Effector memory CD4-positive, alpha-beta T cell (primary cell): ENCODE measurements around the gene WNT5A.

Source experiments
- DNase-seq, 3 donors: peaks; one replicate each; pipeline ENCODE4 v3.0.0-alpha.2; 2020
- H3K27ac ChIP-seq: 2 replicates; pipeline ENCODE4 v1.7.0; 2013; ENCODE audit warnings: mild to moderate bottlenecking, low read length, moderate library complexity; ENCODE audit not compliant: insufficient read depth, poor library complexity, severe bottlenecking
- H3K27me3 ChIP-seq: replicated peaks from 2 replicates; pipeline ENCODE4 v1.7.0; 2013; ENCODE audit warnings: mild to moderate bottlenecking, low read length; ENCODE audit not compliant: insufficient read depth, control insufficient read depth, poor library complexity, severe bottlenecking
- H3K36me3 ChIP-seq: 2 replicates; pipeline ENCODE4 v1.7.0; 2013; ENCODE audit warnings: mild to moderate bottlenecking, low read length, moderate library complexity; ENCODE audit not compliant: control insufficient read depth, insufficient read depth
- H3K4me1 ChIP-seq: 2 replicates; pipeline ENCODE4 v1.7.0; 2013; ENCODE audit warnings: low read length, mild to moderate bottlenecking; ENCODE audit not compliant: control insufficient read depth, insufficient read depth, poor library complexity, severe bottlenecking
- H3K4me3 ChIP-seq: 2 replicates; pipeline ENCODE4 v1.7.0; 2013; ENCODE audit warnings: low read length, low read depth, mild to moderate bottlenecking; ENCODE audit not compliant: insufficient read depth, poor library complexity, severe bottlenecking
- H3K9me3 ChIP-seq: 2 replicates; pipeline ENCODE4 v1.7.0; 2013; ENCODE audit warnings: mild to moderate bottlenecking, low read length, moderate library complexity; ENCODE audit not compliant: control insufficient read depth

Gene WNT5A

GRCh38 chr3:55452886-55453285, 34.2 kb downstream of the WNT5A start:
- H3K4me3 ChIP-seq = no peak overlapping the region
- no peak overlapping the region for H3K27ac ChIP-seq
- no peaks in the 10 kb centered on the region for H3K36me3 ChIP-seq
- no peaks in the 10 kb centered on the region for H3K27me3 ChIP-seq
- DNase-seq = no peak
- no peaks in the 10 kb centered on the region for H3K9me3 ChIP-seq
- no peaks in the 10 kb centered on the region for H3K4me1 ChIP-seq

DNA sequence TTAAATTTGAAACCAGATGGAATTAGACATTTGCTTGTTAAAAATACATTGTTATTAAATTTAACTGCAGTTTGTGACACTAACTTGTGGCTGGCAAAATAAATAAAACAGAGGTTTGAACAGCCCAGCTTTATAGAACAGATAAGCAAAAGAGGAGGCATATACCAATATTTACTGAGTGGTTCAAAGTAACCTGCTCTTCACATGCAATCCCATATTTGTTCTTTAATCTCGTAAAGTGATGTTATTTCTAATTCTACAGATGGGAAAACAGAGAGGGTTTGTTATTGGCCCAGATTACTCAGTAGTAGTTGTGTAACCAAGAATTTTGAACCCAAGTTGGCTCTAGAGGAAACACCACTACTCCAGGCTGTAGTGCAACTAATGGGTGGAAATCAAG, 37.6 kb downstream of the WNT5A start:
- Histone ChIP-seq H3K36me3 (no peaks in the 10 kb centered on the region), H3K4me1 (no peaks in the 10 kb centered on the region), H3K27ac (no peak overlapping the region), H3K4me3 (no peak overlapping the region), H3K27me3 (no peaks in the 10 kb centered on the region), H3K9me3 (no peaks in the 10 kb centered on the region)
- DNase-seq = no peak

GRCh38 chr3:55446850-55447249, 40.3 kb downstream of the WNT5A start:
- no peaks in the 10 kb centered on the region for H3K36me3 ChIP-seq
- H3K4me1 ChIP-seq = no peaks in the 10 kb centered on the region
- no peak for DNase-seq
- no peaks in the 10 kb centered on the region for H3K27me3 ChIP-seq
- H3K27ac ChIP-seq = no peak overlapping the region
- H3K4me3 ChIP-seq = no peak overlapping the region
- H3K9me3 ChIP-seq = no peaks in the 10 kb centered on the region

DNA sequence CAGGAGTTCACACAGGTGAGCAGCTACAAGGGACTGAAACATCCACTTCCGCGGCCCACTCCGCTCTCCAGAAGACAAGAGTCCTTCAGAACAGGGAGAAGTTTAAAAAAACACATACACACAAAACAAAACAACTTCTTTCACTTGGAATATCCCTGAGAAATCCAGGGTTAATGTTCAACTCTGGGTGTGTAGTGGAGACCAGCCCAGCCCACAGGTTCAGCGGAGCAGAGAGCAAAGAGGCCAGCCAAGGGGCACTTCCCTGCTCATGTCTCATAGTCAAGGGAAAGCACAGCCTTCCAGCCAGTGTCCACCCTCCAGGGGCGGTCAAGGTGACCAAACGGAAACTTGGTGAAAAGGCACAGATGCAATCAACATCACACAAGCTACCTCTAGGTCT, 41.6 kb downstream of the WNT5A start:
- H3K27me3 ChIP-seq = no peaks in the 10 kb centered on the region
- no peaks in the 10 kb centered on the region for H3K4me1 ChIP-seq
- H3K9me3 ChIP-seq = no peaks in the 10 kb centered on the region
- H3K4me3 ChIP-seq = no peak overlapping the region
- H3K36me3 ChIP-seq = no peaks in the 10 kb centered on the region
- DNase-seq = no peak
- no peak overlapping the region for H3K27ac ChIP-seq

DNA sequence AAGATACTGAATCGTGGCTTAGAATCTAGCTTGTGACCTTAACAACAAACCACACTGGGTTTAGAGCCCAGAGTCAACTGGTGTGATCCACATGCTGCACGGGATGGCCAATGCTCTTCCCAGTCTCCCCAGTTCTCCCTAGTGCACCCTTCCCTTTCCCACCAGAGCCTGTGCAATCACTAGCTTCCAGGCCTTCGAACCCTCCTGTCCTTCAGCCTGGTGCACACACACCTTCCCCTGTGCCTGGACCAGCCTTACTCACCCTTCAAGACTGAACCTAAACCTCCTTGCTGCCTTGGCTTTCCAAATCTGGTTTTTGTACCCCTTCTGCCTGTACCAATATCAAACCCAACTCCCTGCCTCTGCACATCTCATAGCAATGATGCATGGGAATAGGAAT, 43.8 kb downstream of the WNT5A start:
- no peak for DNase-seq
- H3K27me3 ChIP-seq = no peaks in the 10 kb centered on the region
- no peaks in the 10 kb centered on the region for H3K9me3 ChIP-seq
- H3K4me1 ChIP-seq = no peaks in the 10 kb centered on the region
- no peaks in the 10 kb centered on the region for H3K36me3 ChIP-seq
- no peak overlapping the region for H3K4me3 ChIP-seq
- H3K27ac ChIP-seq = no peak overlapping the region

- Histone ChIP-seq H3K9me3 (no peaks in the 10 kb centered on the region), H3K4me1 (no peaks in the 10 kb centered on the region)
- DNase-seq = no peak
Measured at GRCh38 chr3:55442861-55443260, 44.2 kb downstream of the WNT5A start.

GRCh38 chr3:55441499-55441898, 45.6 kb downstream of the WNT5A start:
- Histone ChIP-seq H3K4me3 (no peak overlapping the region), H3K9me3 (no peaks in the 10 kb centered on the region), H3K4me1 (no peaks in the 10 kb centered on the region), H3K27me3 (no peaks in the 10 kb centered on the region), H3K36me3 (no peaks in the 10 kb centered on the region), H3K27ac (no peak overlapping the region)
- no peak for DNase-seq

More at GRCh38 chr3:55442861-55443260, 44.2 kb downstream of the WNT5A start:
- H3K4me3 ChIP-seq = no peak overlapping the region
- H3K27me3 ChIP-seq = no peaks in the 10 kb centered on the region
- no peaks in the 10 kb centered on the region for H3K36me3 ChIP-seq
- no peak overlapping the region for H3K27ac ChIP-seq

GRCh38 chr3:55440104-55440708, 46.9 kb downstream of the WNT5A start:
- no peaks in the 10 kb centered on the region for H3K9me3 ChIP-seq
- H3K4me3 ChIP-seq = no peak overlapping the region
- no peaks in the 10 kb centered on the region for H3K4me1 ChIP-seq
- no peaks in the 10 kb centered on the region for H3K27me3 ChIP-seq
- H3K36me3 ChIP-seq = no peaks in the 10 kb centered on the region
- DNase-seq = no peak
- no peak overlapping the region for H3K27ac ChIP-seq

- Histone ChIP-seq H3K4me3 (no peak overlapping the region), H3K27ac (no peak overlapping the region), H3K27me3 (no peaks in the 10 kb centered on the region), H3K9me3 (no peaks in the 10 kb centered on the region), H3K4me1 (no peaks in the 10 kb centered on the region), H3K36me3 (no peaks in the 10 kb centered on the region)
- no peak for DNase-seq
Measured at GRCh38 chr3:55439657-55440056, 47.4 kb downstream of the WNT5A start.

DNA sequence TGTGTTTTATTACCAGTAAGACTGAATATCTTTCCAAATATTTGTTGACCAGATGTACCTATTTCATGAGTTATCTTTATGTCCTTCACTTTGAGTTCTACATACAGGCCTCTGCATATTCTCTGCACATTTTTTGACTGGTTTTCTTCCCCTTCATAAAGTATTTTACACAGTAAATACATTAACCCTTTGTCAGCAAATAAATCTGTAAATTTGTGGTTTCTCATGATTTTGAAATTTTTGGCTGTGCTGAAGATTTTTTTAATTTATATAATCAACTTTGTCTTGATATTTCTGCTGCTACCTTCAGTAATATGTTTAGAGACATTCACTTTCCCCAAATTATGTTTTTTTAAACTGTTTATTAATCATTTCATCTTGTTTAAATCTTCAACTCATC, 50.5 kb downstream of the WNT5A start:
- Histone ChIP-seq H3K36me3 (no peaks in the 10 kb centered on the region), H3K4me3 (no peak overlapping the region), H3K4me1 (no peaks in the 10 kb centered on the region), H3K9me3 (no peaks in the 10 kb centered on the region), H3K27me3 (no peaks in the 10 kb centered on the region), H3K27ac (no peak overlapping the region)
- DNase-seq = no peak
